PC-9 (cell line): Measurements from ENCODE around the gene VSX1.

ENCODE experiments used
- CTCF ChIP-seq: fragments of 200-600 bp; sonication (generic); conservative IDR thresholded peaks from 2 replicates; pipeline ENCODE4 v1.6.1; 2017; ENCODE audit warnings: mixed run types, antibody characterized with exemption, mild to moderate bottlenecking, moderate library complexity
- EZH2 ChIP-seq: fragments of 200-600 bp; sonication (generic); IDR thresholded peaks from 2 replicates; pipeline ENCODE4 v1.8.0; 2017; ENCODE audit warnings: antibody characterized with exemption, low read depth

GRCh38 chr20:25084626-25085187, 2.8 kb upstream of the VSX1 start:
- no peak for TF ChIP-seq EZH2
- no peak for TF ChIP-seq CTCF
